Measurements from ENCODE around the gene PAPPA. TPM values are rescaled to one million over a fixed set of nuclear protein-coding genes. Genes with fewer than 3 reads are reported as not detected.

PAPPA gene
- total RNA-seq, 1 experiment from 2014 or later, result 0.05 TPM

GRCh38 chr9:116334546-116335150 lies 181.1 kb downstream of the PAPPA start:
- intact Hi-C loops (cut with micrococcal nuclease), result no loop called here
- no peak overlapping the region for H3K27ac ChIP-seq (ENCODE audit: low read depth, low read length)
- TF ChIP-seq FOSL1 (IDR thresholded peaks at IDR 0.05; ENCODE audit: low read depth), result no peak
- no peak for TF ChIP-seq EZH2phosphoT487 (IDR thresholded peaks at IDR 0.05; ENCODE audit: borderline replicate concordance)
- TF ChIP-seq POLR2A (IDR thresholded peaks at IDR 0.05; ENCODE audit: borderline replicate concordance, extremely low read depth, insufficient read depth, insufficient read length), result no peak
- TF ChIP-seq MAX (IDR thresholded peaks at IDR 0.05), result no peak
- TF ChIP-seq ZBTB33 (IDR thresholded peaks at IDR 0.05; ENCODE audit: extremely low read depth, insufficient replicate concordance, low read length), result no peak
- TF ChIP-seq EGR1 (IDR thresholded peaks at IDR 0.05; ENCODE audit: low read depth), result no peak
- TF ChIP-seq ATF3 (IDR thresholded peaks at IDR 0.05), result no peak
- TF ChIP-seq RAD21 (IDR thresholded peaks at IDR 0.05; ENCODE audit: low read depth), result no peak
- no peak for TF ChIP-seq SRF (IDR thresholded peaks at IDR 0.05; ENCODE audit: low read depth)
- no peak for TF ChIP-seq POLR2AphosphoS5 (IDR thresholded peaks at IDR 0.05; ENCODE audit: low read depth, low read length)
- TF ChIP-seq EZH2 (IDR thresholded peaks at IDR 0.05), result no peak
- no peak for TF ChIP-seq ZFX (IDR thresholded peaks at IDR 0.05)
- TF ChIP-seq JUND (IDR thresholded peaks at IDR 0.05), result no peak
- no peak for TF ChIP-seq CTCF (IDR thresholded peaks at IDR 0.05 in 2 of 3, conservative IDR thresholded peaks at IDR 0.05 in 1 of 3; ENCODE audit: borderline replicate concordance in 1 of 3, insufficient read depth in 1 of 3, low read depth in 2 of 3, low read length in 2 of 3)
- no peak for TF ChIP-seq REST (IDR thresholded peaks at IDR 0.05; ENCODE audit: low read depth)
- no peak for TF ChIP-seq SP1 (IDR thresholded peaks at IDR 0.05; ENCODE audit: low read depth)
- TF ChIP-seq TCF7L2 (IDR thresholded peaks at IDR 0.05; ENCODE audit: borderline replicate concordance, extremely low read depth, insufficient read depth, insufficient read length), result no peak
- no peak for TF ChIP-seq CBX3 (IDR thresholded peaks at IDR 0.05; ENCODE audit: low read depth)
- no peak for TF ChIP-seq CEBPB (IDR thresholded peaks at IDR 0.05; ENCODE audit: low read depth)
- no peak for TF ChIP-seq ZNF274 (IDR thresholded peaks at IDR 0.05; ENCODE audit: low read depth, low read length)
- ATAC-seq (no peak), DNase-seq (ENCODE audit: low read depth, low spot score) (no peak)
- H4K20me1 ChIP-seq (ENCODE audit: insufficient read depth), result no peaks in the 10 kb centered on the region
- ChIA-PET POLR2A (no interaction called here), CTCF (no interaction called here), RAD21 (ENCODE audit: low non-redundant PET in 1 of 2, low total read pairs in 2 of 2, uncharacterized antibody in 2 of 2, unreplicated experiment in 2 of 2) (no interaction called here)
- H3K36me3 ChIP-seq (ENCODE audit: control insufficient read depth in 1 of 2, insufficient read depth in 2 of 2, low read length in 2 of 2), result no peaks in the 10 kb centered on the region
- H3K4me2 ChIP-seq (ENCODE audit: low read length), result no peak overlapping the region
- H2AFZ ChIP-seq (ENCODE audit: low read depth, low read length, poor library complexity, severe bottlenecking), result no peak overlapping the region
- no peaks in the 10 kb centered on the region for H3K4me1 ChIP-seq (ENCODE audit: control insufficient read depth in 1 of 2, insufficient read depth in 2 of 2, low read length in 2 of 2)
- H3K9ac ChIP-seq (ENCODE audit: low read length), result no peak overlapping the region
- no TSS peak for BruUV-seq (replicated peaks)
- no peak overlapping the region for H3K4me3 ChIP-seq (replicated peaks in 1 of 2; ENCODE audit: low read depth in 1 of 2, low read length in 2 of 2)
- H3K9me3 ChIP-seq (ENCODE audit: control insufficient read depth in 1 of 2, insufficient read depth in 1 of 2, low read depth in 1 of 2, low read length in 2 of 2), result no peaks in the 10 kb centered on the region
- peaks cover 92% of the 10 kb centered on the region for H3K27me3 ChIP-seq (ENCODE audit: insufficient read depth, low read length)
- H3K79me2 ChIP-seq (ENCODE audit: insufficient read depth, low read length), result no peaks in the 10 kb centered on the region
- H3K9me2 ChIP-seq (ENCODE audit: insufficient read depth), result no peaks in the 10 kb centered on the region
